Measurements from ENCODE around the gene SPRED2.

The SPRED2 gene

GRCh38 chr2:65438137-65438899 lies 5.9 kb upstream of the SPRED2 start:
- DNase-seq (ENCODE audit: low read depth) = no peak

DNA sequence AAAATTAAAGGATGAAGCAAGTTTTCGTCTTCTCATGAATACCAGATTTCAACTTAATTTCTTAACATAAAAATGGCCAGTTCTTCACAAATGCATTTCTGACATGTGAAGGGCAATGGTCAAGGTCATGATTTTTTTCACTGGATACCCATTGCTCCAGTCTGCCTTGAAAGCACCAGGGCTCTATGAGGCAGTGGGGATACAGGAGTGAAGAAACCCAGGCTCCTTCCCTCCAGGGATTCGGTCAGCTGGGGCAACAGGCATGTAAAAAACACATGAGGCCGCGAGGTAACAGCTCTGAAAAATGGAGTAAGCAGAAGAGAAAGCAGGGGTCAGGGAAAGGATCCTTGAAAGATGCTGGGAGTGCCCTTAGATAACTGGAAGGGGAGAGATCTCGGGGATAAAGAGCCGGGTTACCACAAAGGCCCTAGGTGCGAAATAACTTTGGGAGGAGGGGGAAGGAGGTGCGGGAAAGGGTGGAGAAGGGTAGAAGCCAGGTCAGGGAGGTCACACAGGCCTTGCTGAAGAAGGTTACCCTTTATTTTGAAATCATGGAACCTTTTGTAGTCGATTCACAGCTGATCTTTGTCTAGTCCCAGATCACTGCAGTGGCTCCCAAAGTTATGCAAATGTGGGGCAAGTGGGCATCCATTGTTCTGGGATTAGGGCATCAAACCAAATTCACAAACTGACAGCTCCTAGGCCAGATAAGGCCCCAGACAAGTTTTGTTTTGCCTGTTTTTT lies 5.2 kb upstream of the SPRED2 start:
- no peak for DNase-seq (ENCODE audit: low read depth)

DNA sequence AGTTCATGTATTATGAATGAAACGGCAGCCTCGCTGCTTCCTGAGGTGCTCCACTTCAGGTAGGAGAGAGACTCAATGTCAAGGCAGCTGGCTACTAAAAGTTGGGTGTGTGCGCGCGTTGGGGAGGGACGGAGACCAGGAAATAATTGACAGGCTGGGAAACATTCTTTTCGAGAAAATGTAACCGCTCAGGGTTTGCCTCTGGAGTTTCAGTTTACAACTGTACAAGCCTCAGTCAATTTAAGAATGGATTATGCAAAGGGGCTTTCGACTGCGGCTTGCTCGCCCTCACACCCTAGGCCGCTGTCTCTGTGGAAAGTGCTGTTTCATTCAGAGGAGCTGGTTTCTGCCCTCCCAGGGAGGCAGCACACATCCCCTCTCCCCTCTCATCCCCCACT lies 4.4 kb upstream of the SPRED2 start:
- DNase-seq (ENCODE audit: low read depth) = no peak

DNA sequence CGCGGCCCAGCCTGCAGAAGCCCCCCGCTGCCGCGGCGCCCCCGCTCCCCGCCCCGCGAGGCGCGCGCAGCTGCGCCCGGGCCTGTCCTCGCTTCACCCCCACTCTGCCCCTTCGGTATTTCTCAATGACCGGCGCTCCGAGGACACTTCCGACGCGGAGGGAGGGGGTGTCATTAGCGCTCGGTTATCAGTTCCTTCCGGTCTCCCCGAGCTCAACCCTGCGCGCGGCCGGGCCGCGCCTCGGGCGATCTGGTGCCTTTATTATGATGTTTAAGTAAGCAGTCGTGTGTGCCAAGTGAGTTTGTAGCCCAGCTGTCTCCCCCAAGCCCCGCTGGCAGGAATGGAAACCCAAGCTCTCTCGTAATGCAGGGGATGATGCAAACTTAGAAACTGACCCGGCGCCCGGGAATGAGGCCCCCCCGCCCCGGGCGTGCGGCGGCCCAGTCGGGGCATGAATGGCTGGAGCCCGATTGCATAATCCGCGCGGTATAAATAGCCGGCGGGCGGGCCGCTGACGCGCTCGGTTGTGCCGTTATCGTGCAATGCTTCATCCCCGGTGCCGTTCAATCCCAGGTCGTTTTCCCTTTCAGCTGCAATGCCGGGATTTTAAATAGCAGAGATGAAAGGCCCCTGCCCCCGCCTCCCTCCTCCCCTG lies 3.9 kb upstream of the SPRED2 start:
- peak; percentile 63 for DNase-seq (ENCODE audit: low read depth)

DNA sequence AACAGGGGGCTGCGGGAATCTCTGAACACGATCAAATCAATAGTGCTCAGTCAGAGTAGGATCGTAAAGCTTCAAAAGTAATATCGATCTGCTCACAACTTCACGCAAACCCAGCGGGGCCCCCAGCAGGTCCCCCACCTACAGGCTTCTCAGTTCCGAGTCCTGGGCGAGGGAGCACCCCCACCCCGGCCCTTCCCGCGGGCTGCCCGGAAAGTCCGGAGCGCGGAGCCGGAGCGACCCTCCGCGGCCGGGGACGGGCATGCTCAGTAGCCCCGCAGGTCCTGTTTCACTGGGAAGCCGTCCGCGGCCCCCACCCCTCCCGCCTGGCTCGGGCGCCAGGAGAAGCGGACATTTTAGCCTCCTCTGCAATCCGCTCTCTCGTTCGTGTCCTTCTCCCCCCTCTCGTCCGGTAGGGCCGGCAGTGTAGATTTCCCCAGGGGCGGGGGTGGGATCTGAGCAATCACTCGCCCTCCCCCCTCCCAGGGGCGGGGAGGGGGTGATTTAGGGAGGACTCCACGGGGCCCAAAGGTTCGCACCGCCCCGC lies 3.3 kb upstream of the SPRED2 start:
- DNase-seq (ENCODE audit: low read depth) = no peak

- no peak for DNase-seq (ENCODE audit: low read depth)
Observed at GRCh38 chr2:65434592-65435241, 2.3 kb upstream of the SPRED2 start.

- DNase-seq (ENCODE audit: low read depth) = no peak
Observed at GRCh38 chr2:65431421-65432226, 775 bp downstream of the SPRED2 start.

DNA sequence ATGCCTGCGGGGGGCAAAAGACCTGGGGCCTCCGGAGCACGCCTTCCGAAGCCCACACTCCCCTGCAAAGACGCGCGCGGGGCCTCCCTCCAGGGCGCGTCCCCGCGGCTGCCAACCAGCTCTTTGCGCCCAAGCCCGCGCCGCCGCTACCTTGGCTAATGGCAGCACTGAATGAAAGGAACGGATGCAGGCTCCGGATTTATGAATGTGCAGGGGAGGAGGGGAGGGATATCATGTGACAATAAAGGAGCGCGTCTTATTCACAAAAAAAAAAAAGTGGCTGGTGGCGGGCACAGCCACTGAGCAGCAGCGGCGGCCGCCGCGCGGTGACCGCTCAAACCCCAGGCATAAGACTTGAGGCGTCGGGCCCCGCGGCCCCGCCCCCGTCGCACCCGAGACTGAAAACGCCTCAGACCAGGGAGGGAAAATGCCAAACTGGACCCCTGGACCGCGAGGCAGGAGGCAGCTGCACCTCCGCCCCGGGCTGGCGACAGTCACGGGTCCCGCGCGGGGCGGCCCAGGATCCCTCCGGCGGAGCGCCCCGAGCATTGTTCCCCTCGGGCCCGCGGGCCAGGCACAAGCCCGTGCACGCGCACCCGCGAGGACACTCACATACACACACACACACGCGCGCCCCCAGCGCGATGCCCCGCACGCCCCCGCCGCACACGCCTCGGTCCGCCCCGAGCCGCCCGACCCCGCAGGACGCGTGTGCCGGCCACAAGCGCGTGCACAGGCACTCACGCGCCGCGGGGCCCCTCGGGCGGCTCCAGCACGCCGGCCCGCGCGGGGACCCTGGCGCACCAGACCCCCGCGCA lies 1.6 kb downstream of the SPRED2 start:
- DNase-seq (ENCODE audit: low read depth) = no peak

- DNase-seq (ENCODE audit: low read depth) = no peak
Observed at GRCh38 chr2:65429786-65430602, 2.4 kb downstream of the SPRED2 start.

- DNase-seq (ENCODE audit: low read depth) = no peak
Observed at GRCh38 chr2:65427532-65427931, 4.9 kb downstream of the SPRED2 start.

GRCh38 chr2:65425276-65425675 lies 7.1 kb downstream of the SPRED2 start:
- no peak for DNase-seq (ENCODE audit: low read depth)

GRCh38 chr2:65424391-65424790 lies 8.0 kb downstream of the SPRED2 start:
- DNase-seq (ENCODE audit: low read depth) = no peak

DNA sequence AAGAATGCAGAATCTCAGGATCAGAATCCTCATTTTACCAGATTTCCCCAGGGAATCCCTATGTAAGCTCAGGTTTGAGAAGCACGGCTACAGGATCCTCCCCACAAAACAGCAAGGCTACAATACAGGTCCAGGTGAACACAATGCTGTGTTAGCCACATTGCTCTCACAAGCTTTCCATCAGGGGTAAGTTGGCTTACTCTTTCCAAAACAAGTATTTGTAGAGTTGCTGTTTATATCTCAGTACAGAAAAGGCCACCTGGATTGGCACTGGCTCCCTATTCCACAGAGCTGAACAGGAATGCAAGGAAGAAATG lies 11.0 kb downstream of the SPRED2 start:
- DNase-seq (ENCODE audit: low read depth) = no peak

DNA sequence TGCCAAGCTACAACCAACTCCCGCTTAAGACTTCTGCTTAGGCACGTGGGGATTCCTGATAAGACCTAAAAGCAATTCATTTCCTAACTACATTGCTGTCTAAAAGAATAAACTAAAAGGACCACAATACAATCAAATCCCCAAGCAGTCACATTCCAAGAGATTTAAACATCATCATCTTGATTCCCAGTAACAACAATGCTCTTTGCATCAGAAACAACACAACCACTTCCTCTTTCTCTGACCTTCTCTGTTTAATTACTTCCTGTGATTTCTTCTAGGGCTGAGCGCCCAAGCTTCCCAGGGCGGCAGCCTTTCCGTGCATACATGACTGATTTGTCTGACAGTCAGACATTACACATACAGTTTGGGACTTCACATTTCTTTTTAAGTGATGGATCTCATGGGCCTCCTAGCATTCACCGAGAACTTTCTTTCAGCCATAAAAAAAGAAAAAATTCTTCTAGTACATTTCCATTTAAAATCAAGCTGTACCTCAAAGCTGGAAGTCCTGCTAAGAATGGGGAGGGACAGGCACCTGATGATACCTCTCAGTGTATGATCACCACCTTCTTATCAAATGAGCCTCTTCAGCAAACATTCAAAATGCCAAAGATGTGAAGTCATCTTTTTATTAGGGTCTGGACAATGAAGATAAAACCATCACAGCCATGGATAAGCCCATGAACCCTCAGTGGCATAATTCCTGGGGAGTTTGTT lies 11.5 kb downstream of the SPRED2 start:
- DNase-seq (ENCODE audit: low read depth) = no peak

GRCh38 chr2:65417509-65418085 lies 14.8 kb downstream of the SPRED2 start:
- DNase-seq (ENCODE audit: low read depth) = no peak

GRCh38 chr2:65416945-65417344 lies 15.5 kb downstream of the SPRED2 start:
- no peak for DNase-seq (ENCODE audit: low read depth)

- DNase-seq (ENCODE audit: low read depth) = no peak
Observed at GRCh38 chr2:65416321-65416720, 16.1 kb downstream of the SPRED2 start.

GRCh38 chr2:65415091-65415490 lies 17.3 kb downstream of the SPRED2 start:
- DNase-seq (ENCODE audit: low read depth) = no peak

GRCh38 chr2:65413610-65414009 lies 18.8 kb downstream of the SPRED2 start:
- DNase-seq (ENCODE audit: low read depth) = no peak
